HG03575 (cell line): ENCODE results near the gene POU2AF1.

Experiments used
- ATAC-seq: cut with Tn5 transposase; IDR thresholded peaks from one replicate; pipeline ENCODE4 v1.9.1; 2021; ENCODE audit not compliant: unreplicated experiment, insufficient number of reproducible peaks, low FRiP score; ENCODE audit errors: extremely low read depth

Gene POU2AF1

DNA sequence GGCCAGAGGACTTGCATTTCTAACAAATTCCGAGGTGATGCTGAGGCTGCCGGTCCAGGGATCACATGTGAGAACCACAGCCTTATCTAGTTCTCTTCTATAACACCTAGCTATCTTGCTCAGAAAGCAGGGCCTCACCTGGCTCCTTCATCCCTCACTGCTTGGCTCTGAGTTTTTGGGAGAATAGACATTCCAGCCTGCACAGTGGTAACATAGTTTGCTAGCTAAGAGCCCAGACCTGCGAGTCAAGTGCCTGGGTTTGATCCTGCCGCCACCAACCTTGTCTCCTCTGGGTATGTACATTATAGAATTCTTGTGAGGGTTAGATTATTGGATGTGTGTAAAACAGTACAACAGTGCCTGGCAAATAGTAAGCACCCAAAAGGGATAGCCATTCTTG, 13.5 kb upstream of the POU2AF1 start:
- no peak for ATAC-seq

DNA sequence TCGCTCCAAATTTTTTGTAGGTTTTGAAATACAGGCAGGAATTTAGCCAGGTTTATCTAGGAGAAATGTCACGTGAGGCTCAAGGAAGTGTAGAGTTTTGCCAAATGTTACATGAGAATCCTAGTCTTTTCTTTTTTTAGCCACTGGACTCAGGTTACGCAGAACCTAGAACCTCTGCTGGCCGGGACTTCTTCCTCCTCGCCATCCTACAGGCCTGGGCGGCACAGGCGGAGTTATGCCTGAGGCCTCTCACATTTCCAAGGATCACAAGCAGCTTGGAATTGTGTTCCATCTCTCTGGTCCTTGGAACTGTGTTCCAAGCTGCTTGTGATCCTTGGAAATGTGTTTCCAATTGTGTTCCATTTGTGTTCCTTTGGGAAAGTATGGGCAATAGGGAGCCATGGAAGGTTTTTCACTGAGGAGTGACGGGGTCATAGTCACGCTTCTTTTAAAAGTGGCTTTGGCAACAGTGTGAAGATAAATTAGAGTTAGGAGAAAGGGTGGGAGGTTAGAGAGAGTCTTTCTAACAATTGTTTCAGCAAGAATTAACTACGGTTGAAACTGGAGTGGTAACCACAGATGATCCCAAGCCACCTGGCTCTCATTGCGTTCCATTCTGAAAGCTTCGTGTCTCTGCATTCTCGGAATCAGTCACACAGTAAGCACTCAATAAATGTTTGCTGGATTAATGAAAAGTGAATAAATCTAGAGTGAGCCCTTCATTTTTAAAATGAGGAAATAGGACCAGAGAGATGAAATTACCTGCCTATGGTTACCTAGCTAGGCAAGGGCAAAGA, 12.5 kb upstream of the POU2AF1 start:
- ATAC-seq: no peak

DNA sequence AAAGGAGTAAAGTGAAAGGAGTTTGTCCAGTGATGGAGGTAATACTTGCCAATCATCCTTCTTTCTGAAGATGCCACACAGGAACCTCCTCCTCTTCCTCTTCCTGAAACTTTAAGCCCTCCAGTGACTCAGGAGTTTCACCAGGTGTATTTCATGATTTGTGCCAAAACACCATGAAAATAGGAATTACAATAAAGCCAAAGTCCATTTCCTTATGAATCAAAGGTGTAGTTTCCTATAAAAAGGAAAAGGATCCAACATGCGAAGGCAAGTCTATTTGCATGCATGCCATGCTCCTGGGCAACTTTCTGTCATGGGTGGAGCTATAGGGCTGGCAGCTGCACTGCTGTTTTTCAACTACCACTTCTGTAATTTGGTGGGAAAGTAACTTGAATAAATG, 9.8 kb upstream of the POU2AF1 start:
- no peak for ATAC-seq

DNA sequence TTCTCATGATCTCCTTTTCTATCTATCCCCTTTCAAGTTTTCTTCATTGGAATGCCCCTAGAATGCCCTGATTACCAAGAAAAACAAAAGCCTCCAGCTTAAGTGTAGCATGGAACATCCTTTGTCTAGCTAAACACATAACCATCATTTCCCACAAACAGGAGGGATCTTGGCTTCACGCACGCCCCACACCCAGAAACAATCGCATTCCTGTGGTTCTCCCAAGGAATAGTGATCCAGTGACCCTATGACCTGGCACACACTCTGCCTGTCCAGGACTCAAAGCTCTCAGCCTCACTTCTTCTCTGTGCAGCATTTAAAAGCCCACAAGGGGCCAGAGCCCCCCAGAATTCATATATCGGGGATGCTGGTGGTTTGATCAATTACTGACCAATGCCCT, 9.3 kb upstream of the POU2AF1 start:
- no peak for ATAC-seq

DNA sequence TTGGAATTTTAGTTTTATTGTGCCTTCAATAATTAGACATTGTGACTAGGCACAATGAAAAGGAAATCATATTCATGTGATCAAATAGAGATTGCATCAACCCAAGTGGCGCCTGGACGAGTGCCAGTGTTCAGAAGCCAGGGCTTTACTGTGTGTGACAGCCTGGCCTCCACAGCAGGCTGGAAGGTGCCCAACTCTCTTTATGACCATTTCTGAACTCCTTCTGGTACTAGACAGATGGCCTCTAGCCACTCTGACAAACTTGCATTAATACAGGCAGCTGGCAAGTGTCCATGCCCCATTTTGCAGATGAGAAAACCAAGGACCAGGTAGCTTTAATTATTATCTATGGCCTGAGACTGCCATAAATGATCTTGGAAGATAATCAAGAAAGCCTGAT, 8.3 kb upstream of the POU2AF1 start:
- ATAC-seq: no peak

DNA sequence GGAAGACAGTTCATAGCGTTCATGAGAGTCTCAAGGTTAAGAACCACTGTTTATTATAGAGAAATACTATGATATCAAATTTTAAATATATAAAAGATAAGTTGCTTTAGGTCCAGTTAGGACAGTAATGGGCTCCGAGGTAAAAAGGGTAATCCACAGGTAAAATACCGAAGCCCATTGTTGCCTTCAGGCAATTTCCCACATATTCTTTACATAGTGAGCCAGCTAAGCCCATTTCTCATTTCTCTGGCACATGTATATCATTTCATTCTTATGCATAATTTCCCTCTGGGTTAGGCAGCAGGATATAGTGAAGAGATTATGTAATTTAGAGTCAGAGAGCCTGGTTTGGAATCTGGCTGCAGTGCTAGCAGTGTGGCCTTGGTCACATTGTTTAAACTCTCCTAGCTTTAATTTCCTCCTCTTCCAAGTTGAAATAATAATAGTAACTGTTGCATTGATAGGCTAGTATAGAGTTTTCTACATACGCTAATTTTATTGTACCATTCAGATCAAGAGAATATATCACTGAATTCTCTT, 7.6 kb upstream of the POU2AF1 start:
- ATAC-seq: no peak

DNA sequence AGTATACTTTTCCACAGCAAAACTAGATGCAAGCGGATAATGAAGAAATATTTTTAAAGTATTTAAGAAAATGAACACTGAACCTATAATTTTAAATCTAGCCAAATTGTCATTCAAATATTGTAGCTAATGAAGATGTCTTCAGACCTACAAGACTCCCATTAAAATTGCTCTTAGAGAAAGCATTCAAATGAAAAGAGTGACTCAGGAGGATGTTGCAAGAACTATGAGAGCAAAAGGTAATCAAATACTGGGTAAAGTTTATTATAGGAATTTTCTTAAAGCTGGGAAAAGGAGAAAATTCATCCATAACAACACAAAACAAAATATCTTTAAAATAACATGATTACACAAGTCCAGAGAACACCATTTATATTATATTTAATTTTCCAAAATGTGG, 5.4 kb upstream of the POU2AF1 start:
- no peak for ATAC-seq

DNA sequence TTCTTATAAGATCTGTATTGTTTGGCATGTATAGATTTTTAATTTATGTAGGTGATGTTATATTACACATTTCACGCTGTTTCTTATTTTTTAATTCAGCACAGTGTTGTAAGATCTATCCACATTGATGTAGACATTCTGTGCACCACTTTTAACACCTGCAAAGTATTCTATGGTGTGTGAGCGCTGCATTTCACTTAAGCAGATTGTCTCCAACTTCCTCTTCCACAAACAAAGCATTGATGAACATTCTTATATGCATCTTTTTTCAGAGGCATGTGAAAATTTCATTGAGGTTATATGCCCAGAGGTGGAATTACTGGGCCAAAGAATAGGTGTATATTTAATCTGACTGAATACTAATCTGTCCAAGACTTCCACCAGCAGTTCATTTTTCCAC, 3.4 kb upstream of the POU2AF1 start:
- ATAC-seq: no peak

DNA sequence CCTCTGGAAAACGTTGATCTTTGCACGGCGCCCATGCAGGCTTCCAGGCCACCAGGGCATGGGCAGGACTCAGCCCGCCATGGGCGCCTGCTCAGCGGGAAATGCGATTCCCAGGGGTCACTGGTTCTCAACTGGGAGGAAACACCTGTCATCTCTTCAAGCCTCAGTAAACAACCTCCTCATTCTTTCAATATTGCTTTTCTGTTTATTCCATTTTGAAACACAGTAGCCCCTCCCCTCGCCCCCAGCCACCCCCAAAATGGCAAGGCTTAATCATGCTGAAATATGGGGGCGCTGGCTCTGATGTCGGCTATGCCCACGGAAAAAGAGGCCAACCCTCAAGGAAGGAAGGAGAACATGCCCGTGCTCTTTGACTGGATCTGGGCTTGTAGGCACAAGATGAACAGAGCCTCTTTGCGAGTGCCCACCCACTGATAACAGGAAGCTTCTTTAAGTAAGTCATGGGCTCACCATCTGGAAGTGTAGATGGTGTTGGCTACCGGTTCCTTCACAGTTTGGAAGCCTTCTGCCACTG, 594 bp upstream of the POU2AF1 start:
- ATAC-seq: peak; percentile 9

DNA sequence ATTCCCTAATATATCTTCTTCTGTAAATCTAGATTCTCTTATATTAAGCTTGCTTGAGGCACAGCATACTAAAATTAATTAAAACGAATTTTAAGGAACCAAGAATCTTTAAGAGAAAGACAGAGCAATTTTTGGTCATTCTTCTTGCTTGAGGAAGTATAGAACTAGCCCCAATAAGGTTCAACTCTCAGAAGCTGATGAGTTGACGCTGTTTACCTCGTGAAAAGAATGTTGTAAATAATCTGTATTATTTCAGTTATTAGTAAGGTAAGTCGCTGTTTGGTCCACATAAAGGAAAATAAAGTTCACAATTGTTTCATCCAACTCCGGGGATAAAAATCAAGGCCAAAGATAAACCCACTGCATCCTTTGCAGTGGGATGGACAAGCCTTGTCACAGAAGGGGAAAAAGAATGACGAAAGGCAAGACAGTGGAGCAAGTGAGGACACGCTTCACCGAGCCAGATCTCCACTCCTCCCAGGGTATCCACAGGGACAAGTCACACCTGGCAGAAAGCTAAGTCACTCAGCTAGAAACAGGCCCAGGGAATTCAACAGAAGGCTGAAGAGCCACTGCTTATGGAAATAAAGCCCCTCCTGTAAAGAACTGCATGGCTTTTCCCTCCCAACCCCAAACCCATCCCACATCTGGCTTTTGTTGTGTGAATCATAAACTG, 752 bp downstream of the POU2AF1 start:
- no peak for ATAC-seq

DNA sequence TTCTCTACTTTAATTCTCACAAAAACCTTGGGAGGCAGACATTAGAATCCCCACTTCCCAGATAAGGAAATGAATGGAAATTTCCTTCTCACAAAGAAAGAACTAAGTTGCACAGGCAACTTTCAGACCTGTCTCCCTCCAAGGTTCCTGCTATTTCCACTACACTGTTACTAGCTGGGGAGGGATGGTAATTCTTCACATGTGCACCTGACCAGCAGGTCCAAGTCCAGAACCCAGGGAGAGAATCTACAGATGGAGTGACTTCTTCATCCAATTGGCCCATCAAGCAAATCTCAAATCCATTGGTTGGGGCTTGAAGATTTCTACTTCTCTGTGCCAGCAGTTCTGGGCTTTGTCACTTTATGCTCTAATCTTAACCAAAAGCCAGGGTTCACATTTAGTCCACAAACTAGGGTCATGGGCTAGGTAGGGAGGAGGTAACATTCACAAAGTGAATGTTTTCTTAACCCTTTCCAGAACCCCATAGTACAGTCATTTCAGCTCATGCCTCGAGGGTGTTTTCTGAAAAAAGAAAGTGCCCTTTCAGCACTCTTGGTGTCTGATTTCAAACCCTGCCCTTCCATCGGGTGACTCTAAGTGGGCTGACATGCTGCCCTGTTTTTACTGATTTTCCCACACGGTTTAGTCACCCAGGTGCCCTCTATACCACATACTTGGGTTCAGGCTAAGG, 2.7 kb downstream of the POU2AF1 start:
- ATAC-seq: no peak

DNA sequence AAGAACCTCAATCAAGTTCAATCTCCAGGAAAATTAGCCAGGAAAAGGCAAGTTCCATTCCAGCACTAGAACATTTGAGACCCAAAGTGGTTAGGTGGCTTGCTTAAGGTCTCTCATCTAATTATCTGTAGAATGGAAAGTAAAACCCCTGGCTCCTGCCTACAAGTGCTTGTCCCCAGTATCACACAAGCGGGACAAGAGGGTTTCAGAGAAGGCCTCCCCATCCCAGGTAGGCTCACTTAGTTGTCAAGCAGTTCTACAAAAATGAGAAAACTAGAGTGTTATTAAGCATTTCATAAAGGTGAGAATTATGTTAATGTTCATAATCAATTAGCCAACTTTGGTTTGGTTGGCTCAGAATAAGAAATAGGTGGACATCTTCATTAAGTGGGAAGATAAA, 5.5 kb downstream of the POU2AF1 start:
- no peak for ATAC-seq

DNA sequence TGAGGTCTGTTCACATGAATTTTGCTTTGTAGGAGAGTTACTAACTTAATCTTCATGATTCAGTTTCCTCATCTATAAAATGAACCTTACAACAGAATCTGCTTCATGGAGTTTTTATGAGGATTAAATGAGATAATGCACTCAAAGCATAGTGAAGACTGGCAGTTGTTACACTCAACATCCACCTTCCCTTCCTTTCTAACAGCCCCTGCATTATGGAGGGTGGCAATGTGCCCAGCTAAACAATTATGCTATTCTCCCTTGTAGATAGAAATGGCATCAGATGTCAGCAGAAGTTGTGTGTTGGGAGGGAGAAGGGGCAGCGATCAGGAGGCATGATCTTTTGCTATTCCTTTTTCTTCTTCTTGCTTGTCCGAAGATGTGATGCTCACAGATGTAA, 6.5 kb downstream of the POU2AF1 start:
- ATAC-seq: no peak

DNA sequence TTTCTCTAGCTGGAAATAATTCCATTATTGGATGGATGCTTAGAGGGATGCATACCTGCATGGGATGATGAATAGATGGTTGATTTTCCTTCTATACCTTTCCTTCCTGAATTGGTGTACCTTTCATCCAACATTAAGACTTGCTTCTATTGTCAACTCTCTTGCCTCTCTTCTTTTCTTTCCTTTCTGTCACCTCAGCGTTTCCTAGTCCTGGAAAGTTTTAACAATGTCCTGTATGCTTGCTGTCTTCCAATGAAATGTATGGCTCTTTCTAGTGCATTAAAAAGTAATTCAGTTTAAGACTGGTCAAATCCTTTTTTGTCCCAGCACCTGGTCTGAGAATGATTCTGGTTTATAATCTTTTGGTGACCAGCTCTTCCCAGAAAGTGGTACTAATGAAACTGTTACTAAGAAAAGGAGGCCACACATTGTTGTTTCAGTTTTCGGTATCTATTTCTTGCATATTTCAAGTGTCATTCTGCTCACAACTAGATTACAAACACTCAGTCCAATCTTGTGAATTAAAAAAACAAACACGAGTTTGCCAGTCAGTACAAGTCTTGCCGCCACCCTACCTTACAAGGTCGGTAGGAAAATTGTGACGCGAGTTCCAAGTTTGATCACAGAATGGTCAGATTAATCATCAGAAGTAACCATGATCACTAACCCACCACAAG, 8.0 kb downstream of the POU2AF1 start:
- ATAC-seq: peak; percentile 31

DNA sequence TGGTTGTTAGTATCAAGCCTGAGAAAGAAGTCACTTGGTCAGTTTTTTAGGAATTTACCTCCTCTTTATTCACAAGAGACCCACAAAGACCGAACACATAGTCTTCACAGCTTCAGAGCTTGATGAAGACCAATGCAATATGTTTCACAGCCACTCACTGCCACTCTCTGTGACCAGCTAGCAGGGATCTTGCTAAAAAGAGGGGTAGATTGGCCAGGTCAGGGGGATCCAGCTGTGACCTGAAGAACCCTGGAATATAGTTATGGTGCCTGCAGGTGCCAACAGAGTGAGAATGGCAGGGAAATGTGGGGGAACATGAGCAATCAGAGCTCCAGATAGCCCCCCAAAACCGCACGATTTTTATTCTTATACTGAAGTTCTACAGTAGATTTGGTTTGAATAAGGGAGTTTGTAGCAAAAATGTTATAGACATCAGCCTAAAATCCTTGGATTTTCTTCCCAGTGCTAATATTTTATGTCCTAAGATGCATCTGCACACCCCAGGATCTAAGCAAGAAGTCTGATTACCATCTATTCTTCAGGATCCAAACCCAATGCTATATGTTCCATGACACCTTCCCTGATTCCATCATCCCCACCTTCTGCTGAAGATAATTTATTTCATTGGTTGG, 8.7 kb downstream of the POU2AF1 start:
- ATAC-seq: no peak

DNA sequence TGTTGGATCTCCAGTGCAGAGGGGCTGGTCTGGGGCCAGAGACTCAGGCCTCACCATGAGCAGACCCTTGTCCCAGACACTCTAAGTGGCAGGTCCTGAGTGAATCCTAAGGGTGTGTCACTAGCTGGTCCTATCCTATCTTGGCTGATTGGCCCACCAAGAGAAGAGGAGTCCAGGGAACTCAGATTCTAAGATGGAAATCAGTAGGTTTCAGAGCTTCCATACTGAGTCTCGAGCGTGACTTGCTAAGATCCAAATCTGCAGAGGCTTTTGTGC, 10.9 kb downstream of the POU2AF1 start:
- ATAC-seq: no peak

DNA sequence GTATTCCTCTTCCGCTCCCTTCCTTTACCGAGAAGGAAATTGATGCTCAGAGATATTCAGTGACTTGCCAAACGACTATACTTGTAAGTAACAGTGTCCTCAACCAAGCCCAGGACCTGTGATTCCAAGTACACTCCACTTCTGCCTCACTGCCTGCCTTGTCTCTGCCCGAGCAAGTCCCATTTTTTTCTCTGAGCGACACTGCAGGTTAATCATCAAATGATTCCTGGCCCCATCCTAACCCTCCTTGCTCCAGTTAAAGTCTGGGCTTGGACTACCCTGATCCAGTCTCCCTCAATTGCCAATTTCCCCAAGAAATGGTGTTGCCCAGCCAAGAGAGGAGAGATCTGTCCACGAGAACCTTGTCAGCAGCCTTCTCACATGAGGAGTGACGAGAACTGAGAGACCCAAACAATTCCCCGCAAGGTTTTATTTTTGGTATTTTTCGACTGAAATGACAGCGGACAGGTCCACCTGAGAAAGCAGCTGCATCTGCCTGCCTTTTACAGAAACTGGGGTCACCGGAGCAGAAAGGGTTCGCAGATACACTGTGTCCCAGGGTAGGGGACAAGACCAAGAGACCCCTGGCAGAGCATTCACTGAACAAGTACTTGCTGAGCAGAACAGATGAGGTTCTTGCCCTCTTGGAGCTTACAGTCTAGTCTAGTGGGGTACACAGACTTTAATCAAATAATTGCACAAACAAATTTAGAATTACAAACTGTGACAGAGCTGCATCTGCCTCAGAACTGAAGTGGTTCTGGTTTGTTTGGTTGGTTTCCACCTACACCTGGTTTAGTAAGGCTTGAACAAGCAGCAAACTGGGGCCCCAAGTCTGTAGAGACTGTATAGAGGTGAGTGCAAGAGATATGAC, 11.4 kb downstream of the POU2AF1 start:
- peak; percentile 30 for ATAC-seq
